Motor neuron (in vitro differentiated cells): ENCODE results near the gene SLC22A1. TPM values are rescaled to one million over a fixed set of nuclear protein-coding genes. Genes with fewer than 3 reads are reported as not detected.
"Not testable (repeated sequence)": the region's sequence is repeated elsewhere in the genome, so short reads cannot be mapped to it uniquely, and the experiment has no call there.

Source experiments
- ATAC-seq, 8 experiments: fragments of 200-7000 bp; cut with Tn5 transposase; replicated peaks in 6 of 8; 2 replicates each; pipeline ENCODE4 v1.8.0; 2021; ENCODE audit warnings: mild to moderate bottlenecking in 8 of 8, moderate library complexity in 8 of 8
- H3K27ac ChIP-seq, 2 donors: fragments of 250-450 bp; sonication (Bioruptor Pico); 2 replicates each; pipeline ENCODE4 v1.9.0; 2021; ENCODE audit warnings: antibody characterized with exemption in 2 of 2, mild to moderate bottlenecking in 2 of 2, moderate library complexity in 1 of 2
- H3K4me1 ChIP-seq, 2 donors: fragments of 250-450 bp; sonication (Bioruptor Pico); replicated peaks in 1 of 2; 2 replicates each; pipeline ENCODE4 v1.6.1; 2021; ENCODE audit warnings: antibody characterized with exemption in 2 of 2, mild to moderate bottlenecking in 2 of 2, moderate library complexity in 1 of 2
- H3K4me3 ChIP-seq, 5 donors: fragments of 250-450 bp; sonication (Bioruptor Pico); 2 replicates each; pipeline ENCODE4 v1.9.0; 2021; ENCODE audit warnings: antibody characterized with exemption in 5 of 5, mild to moderate bottlenecking in 5 of 5, moderate library complexity in 4 of 5
- WGBS, 10 experiments: fragments of 450-650 bp; shearing (Covaris generic); methylation state at CpG; one replicate each; pipeline ENCODE4 v1.0.0; 2022; 5-methylcytosine and 5-hydroxymethylcytosine counted together
- in situ Hi-C, 9 experiments: fragments of 400-800 bp; cut with MboI; loops; one replicate each; pipeline ENCODE4 v1.15.0; 2021; ENCODE audit warnings: low sequenced_read_pairs in 9 of 9, low pct_unique_long_range_greater_than_20kb in 2 of 9; ENCODE audit not compliant: unreplicated experiment in 9 of 9
- total RNA-seq, 8 experiments: library from RNA; unstranded; fragments of 300-600 nt; gene quantifications; 2 replicates each; pipeline versions ENCODE4 v1.2.3 to v1.2.4, GENCODE V29; 2022

The SLC22A1 gene
- total RNA-seq, 8 experiments from 2014 or later, result 0.11 to 5.1 (median 1.1) TPM; not detected in 1

DNA sequence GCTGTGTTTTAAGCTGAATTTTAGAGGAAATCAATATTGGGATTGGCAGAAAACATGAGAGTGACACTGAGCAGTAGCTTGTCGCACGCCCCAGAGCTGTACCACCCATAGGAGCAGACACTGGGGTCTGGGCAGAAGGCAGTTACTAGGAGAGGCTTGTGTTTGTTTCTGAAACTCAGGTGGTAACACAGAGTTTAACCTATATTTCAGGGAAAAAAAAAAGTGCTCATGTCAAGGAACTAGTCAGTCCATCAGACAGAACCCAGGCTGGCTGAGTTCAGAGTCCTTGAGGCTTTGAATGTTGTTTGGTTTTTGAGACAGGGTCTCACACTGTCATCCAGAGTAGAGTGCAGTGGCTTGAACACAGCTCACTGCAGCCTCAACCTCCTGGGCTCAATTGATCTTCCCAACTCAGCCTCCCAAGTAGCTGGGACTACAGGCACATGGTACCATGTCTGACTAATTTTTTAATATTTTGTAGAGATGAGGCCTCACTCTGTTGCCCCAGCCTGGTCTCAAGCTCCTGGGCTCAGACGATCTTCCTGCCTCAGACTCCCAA is 6.6 kb downstream of the SLC22A1 start:
- WGBS, 10 experiments, result 67 to 95% (median 90%) methylated on average over 3 of the region's 3 CpGs; no CpG with 5 or more reads in 5 of the 10 experiments
- peaks cover 0 to 2% of the 10 kb centered on the region in 2 donors for H3K4me1 ChIP-seq
- no peak overlapping the region for H3K4me3 ChIP-seq
- no peak for ATAC-seq
- H3K27ac ChIP-seq, result no peak overlapping the region
- in situ Hi-C loops, result loop anchor here in 3 of 9 experiments (25.0 kb wide), 1 partner anchor 334 kb away; no protein-coding TSS in a partner anchor

DNA sequence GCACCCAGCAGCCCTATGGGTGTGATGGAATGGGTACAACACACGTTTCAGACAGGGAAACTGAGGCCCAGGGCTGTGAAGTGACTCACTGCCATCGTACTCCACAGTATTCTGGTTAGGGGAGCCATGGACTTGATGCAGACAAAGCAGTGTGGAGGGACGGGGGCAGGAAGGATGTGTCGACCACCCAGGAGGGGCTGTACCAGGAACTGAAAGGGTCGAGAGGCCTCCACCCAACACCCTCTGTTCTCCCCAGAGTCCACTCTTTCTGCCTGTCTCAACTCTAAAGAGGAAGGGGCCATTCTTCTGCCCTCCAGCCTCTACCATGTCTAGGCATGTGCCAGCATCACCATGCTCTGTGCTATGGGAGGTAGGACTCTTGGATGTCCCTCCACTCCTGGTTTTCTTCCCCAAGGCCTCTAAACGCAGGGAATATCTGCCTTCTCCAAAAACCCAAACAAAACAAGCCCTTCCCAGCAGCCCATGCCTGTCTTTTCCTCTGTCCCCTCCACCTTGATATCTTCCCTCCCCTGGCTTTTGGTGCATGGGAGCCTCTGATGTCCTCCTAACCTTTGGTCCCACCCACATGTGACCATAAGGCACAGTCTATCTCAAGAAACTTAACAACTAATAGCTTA is 7.4 kb downstream of the SLC22A1 start:
- ATAC-seq, result no peak
- H3K4me1 ChIP-seq, result peaks cover 0 to 2% of the 10 kb centered on the region in 2 donors
- in situ Hi-C loops, result loop anchor here in 3 of 9 experiments (25.0 kb wide), 1 partner anchor 333 kb away; no protein-coding TSS in a partner anchor
- WGBS, 10 experiments, result 20 to 87% (median 76%) methylated on average over 1 to 6 of the region's 6 CpGs; no CpG with 5 or more reads in 4 of the 10 experiments
- H3K27ac ChIP-seq, result no peak overlapping the region
- no peak overlapping the region for H3K4me3 ChIP-seq

DNA sequence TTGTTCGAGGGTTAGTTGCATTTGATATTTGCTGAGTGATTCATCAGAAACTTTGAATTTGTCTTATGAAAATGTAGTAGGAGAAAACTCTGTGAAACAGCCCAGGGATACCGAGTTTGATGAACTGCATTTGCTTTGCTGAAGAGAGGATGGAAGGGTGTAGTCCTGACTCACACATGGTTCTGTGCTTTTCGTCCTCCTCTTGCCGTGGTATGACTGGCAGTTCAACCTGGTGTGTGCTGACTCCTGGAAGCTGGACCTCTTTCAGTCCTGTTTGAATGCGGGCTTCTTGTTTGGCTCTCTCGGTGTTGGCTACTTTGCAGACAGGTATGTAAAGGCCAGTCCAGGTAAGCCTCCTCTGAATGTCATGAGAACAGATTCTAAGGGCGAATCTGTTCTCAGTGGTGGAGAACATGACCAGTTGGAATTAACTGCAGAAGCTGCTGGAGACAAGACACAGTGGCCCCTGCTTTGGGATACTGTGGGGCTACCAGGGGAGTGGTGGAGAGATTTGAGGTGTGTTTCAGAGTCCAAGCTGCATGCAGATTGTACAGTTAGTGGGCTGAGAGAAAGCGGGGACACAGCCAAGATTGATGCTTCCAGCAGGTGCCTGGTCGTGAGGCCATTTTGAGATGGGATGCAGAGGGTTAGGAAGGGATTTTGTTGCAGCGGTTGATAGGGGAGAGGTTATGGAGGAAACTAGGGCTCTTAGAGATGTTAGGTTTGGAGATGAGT is 8.4 kb downstream of the SLC22A1 start:
- H3K4me1 ChIP-seq, result peaks cover 0 to 2% of the 10 kb centered on the region in 2 donors
- no peak overlapping the region for H3K4me3 ChIP-seq
- WGBS, 10 experiments, result 57 to 90% (median 83%) methylated on average over 2 to 6 of the region's 10 CpGs; no CpG with 5 or more reads in 1 of the 10 experiments
- in situ Hi-C loops, result loop anchor here in 3 of 9 experiments (25.0 kb wide), 1 partner anchor 332 kb away; no protein-coding TSS in a partner anchor
- ATAC-seq, result peak in 2 of 8 experiments; percentile 65 to 86
- no peak overlapping the region for H3K27ac ChIP-seq

DNA sequence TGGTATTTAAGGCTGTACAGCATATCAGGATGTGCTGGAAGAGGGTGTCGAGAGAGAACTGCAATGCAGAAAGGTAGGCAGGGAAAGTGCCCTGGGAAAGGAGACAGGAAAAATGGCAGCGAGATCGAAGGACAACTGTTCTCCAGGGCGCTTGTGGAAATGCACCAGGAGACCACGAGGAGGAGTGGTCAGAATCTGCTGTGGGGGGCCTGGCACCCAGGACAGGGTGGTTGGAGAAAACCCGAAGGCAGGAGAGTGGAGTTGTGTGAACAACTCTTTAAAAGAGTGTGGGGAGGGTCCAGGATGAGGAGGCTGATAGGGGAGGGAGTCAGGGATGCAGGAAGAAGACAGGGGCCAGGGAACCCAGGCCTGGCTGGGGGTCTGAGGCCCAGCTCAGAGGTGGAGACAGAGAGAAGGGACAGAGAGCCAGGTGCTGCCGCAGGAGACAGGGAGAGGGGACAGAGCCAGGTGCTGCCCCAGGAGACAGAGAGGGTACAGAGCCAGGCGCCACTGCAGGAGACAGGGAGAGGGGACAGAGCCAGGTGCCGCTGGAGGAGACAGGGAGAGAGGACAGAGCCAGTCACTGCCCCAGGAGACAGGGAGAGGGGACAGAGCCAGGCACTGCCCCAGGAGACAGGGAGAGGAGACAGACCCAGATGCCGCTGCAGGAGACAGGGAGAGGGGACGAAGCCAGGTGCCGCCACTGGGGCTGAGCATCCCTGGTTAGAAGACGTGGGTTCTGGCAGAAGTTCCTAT is 9.3 kb downstream of the SLC22A1 start:
- no peak for ATAC-seq
- WGBS, 10 experiments, result 83 to 100% (median 94%) methylated on average over 1 to 6 of the region's 13 CpGs
- in situ Hi-C loops, result loop anchor here in 3 of 9 experiments (25.0 kb wide), 1 partner anchor 331 kb away; no protein-coding TSS in a partner anchor
- H3K4me3 ChIP-seq, result no peak overlapping the region
- peaks cover 5 to 11% of the 10 kb centered on the region in 2 donors for H3K4me1 ChIP-seq
- H3K27ac ChIP-seq, result no peak overlapping the region

DNA sequence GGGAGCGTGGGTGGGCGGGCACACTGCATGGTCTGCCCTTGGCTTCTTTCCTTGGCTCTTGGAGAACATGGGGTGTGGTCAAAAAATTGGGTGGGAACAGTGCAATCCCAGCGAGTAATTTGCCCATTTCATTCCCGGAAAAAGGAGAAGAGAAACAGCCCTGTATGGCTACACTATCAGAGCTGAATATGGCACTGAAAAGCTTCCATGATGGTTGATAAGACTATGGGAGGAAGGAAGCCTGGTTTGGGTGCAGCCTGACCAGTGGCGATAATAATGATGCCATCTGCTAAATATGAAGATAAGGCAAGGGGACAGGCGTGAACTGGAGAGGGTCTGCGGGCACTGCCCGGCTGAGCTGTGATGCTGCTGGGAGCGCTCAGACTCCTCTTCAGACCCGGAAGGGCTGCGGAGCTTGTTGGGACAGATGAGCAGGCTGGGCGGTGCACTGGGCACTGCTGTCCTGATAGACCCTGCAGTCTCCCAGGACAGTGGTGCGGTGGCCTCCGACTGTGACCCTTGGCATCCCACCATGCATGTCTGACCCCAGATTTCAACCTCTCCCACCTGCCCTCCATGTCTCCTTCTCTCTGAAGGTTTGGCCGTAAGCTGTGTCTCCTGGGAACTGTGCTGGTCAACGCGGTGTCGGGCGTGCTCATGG is 10.2 kb downstream of the SLC22A1 start:
- no peak for ATAC-seq
- 60 to 100% (median 93%) methylated on average over 1 to 11 of the region's 19 CpGs; no CpG with 5 or more reads in 3 of the 10 experiments for WGBS, 10 experiments
- no peak overlapping the region for H3K4me3 ChIP-seq
- H3K4me1 ChIP-seq, result peaks cover 12 to 15% of the 10 kb centered on the region in 2 donors
- in situ Hi-C loops, result loop anchor here in 3 of 9 experiments (25.0 kb wide), 1 partner anchor 331 kb away; no protein-coding TSS in a partner anchor
- no peak overlapping the region for H3K27ac ChIP-seq

DNA sequence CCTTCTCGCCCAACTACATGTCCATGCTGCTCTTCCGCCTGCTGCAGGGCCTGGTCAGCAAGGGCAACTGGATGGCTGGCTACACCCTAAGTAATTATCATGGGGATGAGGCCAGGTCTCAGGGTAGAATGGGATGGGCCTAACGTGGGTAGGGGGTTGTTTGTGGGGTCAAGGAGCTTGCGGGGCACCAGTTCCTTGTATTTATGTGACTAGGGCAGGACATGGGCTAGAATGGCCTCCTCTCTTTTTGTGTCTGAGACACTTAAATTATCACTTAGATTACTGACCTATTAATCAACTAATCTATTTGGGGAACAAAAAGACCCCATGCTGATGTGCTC is 10.7 kb downstream of the SLC22A1 start:
- 50 to 83% (median 76%) methylated on average over 2 to 3 of the region's 4 CpGs; no CpG with 5 or more reads in 6 of the 10 experiments for whole genome bisulfite sequencing, 10 experiments
- Histone ChIP-seq H3K27ac (no peak overlapping the region), H3K4me3 (no peak overlapping the region), H3K4me1 (peaks cover 12 to 15% of the 10 kb centered on the region in 2 donors)
- in situ Hi-C loops, result loop anchor here in 3 of 9 experiments (25.0 kb wide), 1 partner anchor 330 kb away; no protein-coding TSS in a partner anchor
- ATAC-seq, result no peak

DNA sequence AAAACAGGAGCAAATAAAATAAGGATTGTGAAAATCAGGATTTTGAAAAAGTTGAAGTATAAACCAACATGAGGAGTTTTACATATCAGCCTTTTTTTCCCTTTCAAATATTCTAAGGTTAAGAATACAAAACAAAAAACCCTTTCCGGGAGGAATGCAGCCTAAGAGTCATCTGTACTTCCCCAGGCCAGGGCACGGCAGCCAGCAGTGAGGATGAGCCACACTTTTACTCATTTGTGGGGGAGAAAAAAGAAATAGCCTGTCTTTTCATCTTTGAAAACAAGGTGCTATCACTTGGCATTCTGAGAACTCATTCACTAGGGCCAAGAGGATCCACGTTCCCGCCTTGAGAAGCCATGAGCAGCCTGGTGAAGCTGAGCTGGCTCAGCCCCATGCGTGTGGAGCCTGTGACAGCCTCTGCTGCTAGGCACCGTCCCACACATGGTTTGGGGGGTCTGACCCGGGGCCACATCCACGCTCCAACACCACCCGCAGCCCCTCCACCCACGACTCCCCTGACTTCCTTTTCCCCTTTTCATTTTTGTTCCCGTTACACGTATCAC is 11.2 kb downstream of the SLC22A1 start:
- in situ Hi-C loops, result loop anchor here in 3 of 9 experiments (25.0 kb wide), 1 partner anchor 329 kb away; no protein-coding TSS in a partner anchor
- ATAC-seq, result peak in 1 of 8 experiments; percentile 27
- Histone ChIP-seq H3K4me1 (peaks cover 12 to 15% of the 10 kb centered on the region in 2 donors), H3K4me3 (no peak overlapping the region), H3K27ac (no peak overlapping the region)
- WGBS, 10 experiments, result 24 to 82% (median 54%) methylated on average over 2 to 7 of the region's 12 CpGs; no CpG with 5 or more reads in 1 of the 10 experiments

DNA sequence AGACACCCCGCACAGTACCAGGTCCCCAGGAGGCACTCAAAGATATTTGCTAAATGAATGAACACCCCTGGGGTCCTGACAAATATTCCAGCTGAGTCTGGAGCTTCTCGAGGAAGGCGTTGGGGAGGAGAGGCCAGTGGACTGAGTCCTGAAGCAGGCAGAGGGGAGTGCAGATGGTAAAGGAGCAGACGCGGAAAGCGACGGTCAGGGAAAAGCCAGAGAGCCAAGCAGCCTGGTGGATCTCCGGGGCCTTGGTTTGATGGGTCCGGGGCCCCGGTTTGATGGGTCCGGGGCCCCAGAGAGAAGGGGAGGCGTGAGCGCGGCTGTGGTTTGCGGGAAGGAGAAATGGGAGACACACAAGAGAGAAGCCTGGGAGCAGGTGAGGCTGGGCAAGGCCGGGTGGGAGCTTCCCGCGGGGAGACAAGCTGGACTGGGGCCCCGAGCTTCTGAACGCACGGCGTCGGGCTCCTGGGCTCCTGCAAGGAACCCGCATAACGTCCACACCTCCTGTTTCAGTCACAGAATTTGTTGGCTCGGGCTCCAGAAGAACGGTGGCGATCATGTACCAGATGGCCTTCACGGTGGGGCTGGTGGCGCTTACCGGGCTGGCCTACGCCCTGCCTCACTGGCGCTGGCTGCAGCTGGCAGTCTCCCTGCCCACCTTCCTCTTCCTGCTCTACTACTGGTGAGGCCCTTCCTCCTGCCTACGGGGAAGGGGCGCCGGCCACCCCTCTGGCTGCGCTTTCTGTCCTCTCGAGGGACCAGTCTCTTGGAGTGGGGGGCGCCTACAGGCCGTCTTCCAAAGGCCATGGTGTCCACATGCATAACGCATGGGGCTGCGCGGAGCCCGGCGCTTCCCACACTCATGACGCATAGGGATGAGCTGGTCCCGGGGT is 12.1 kb downstream of the SLC22A1 start:
- no peak overlapping the region for H3K4me3 ChIP-seq
- no peak overlapping the region for H3K27ac ChIP-seq
- in situ Hi-C loops, result loop anchor here in 3 of 9 experiments (25.0 kb wide), 1 partner anchor 329 kb away; no protein-coding TSS in a partner anchor
- no peak for ATAC-seq
- WGBS, 10 experiments, result 90 to 100% (median 93%) methylated on average over 1 to 14 of the region's 47 CpGs; no CpG with 5 or more reads in 4 of the 10 experiments
- peaks cover 12 to 15% of the 10 kb centered on the region in 2 donors for H3K4me1 ChIP-seq

DNA sequence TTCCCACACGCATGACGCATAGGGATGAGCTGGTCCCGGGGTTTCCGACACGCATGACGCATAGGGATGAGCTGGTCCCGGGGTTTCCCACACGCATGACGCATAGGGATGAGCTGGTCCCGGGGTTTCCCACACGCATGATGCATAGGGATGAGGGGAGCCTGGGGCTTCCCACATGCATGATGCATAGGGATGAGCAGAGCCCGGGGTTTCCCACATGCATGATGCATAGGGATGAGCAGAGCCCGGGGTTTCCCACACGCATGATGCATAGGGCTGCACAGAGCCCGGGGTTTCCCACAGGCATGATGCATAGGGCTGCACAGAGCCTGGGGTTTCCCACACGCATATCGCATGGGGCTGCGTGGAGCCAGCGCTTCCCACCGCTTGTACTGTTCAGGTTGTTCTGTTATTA is 12.7 kb downstream of the SLC22A1 start:
- ATAC-seq, H3K27ac ChIP-seq, H3K4me3 ChIP-seq: not testable (repeated sequence)
- in situ Hi-C loops, result loop anchor here in 3 of 9 experiments (25.0 kb wide), 1 partner anchor 328 kb away; no protein-coding TSS in a partner anchor
- WGBS, 10 experiments, result 64 to 90% (median 72%) methylated on average over 2 to 7 of the region's 20 CpGs; no CpG with 5 or more reads in 6 of the 10 experiments
- peaks cover 12 to 15% of the 10 kb centered on the region in 2 donors for H3K4me1 ChIP-seq

DNA sequence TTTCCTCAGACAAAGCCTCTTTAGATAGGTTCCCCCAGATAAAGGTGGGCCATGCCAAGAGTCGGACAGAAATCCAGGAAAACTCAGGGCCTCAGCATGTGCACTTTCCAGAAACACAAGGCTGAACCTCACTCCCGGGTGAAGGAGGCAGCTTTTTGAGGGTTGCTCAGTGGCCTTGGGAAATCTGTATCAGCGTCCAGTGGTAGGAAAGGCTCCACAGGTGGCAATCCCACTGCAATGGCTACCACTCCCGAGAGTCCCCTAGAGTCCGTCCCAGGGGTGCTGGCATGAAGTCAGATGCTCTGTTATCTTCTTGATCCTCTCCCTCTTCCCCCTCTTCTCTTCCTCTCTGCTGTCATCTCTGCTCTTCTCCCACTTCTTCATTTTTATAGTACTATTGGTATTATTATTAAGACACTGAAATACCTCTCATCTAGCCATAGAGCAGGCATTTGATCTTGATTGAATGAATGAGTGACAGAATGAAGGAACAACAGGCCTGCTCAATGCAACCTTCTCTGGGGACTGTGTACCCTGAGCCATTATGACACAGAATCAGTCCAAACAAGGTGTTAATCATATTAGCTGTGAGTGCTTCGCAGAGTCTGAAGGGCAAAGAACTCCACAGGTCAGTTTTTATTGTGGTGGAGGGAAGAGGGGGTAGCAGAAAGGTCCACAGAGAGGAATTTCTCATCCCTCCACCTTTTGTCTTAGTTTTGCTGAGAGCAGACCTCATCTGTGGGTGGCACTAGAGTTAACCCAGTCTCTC is 13.3 kb downstream of the SLC22A1 start:
- ATAC-seq, result peak in 1 of 8 experiments; percentile 33
- WGBS, 10 experiments, result 40 to 100% (median 63%) methylated on average over 1 to 3 of the region's 6 CpGs; no CpG with 5 or more reads in 6 of the 10 experiments
- in situ Hi-C loops, result loop anchor here in 3 of 9 experiments (25.0 kb wide), 1 partner anchor 327 kb away; no protein-coding TSS in a partner anchor

More for the DNA sequence above, 13.3 kb downstream of the SLC22A1 start:
- Histone ChIP-seq H3K4me1 (peaks cover 12 to 15% of the 10 kb centered on the region in 2 donors), H3K27ac (no peak overlapping the region), H3K4me3 (no peak overlapping the region)
